ENCODE measurements around the gene STPG2.

Gene STPG2

DNA sequence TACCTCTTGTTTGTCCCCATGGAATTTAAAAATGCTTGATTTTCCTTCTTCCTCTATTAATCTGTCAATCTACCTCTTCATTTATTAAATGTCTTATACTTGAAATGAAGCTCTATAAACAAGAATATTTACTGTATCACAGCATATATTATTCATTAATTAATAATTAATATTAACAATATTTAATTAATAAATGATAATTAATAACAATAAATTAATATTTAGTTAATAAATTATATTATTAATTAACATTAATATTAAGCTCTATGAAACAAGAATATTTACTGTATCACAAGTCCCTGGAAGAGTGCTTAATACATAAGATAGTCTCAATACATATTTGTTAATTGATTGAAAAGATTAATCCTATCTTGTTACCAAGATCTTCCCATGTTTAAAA, 306.6 kb downstream of the STPG2 start:
- in situ Hi-C loops (cut with MboI; ENCODE audit: low sequenced_read_pairs), result no loop called here

- in situ Hi-C loops (cut with MboI; ENCODE audit: low sequenced_read_pairs), result no loop called here
Observed at GRCh38 chr4:97828646-97829045, 314.6 kb downstream of the STPG2 start.

DNA sequence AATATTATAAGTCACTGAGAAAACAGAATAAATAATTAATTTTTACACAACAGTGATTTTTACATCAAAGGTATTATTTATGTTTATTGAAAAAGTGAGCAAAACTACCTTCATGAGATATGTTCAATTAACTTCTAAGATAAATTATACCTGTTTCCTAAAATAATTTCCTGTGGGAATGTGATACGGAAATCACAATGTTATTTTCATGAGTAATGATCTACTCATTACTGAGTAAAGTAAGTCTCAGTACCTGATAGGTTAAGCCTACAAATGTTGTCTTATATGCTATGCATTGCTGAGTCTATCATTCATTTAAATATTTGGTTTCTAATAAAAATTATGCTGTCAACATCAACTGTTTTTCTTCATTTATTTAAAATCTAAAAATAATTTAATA, 324.0 kb downstream of the STPG2 start:
- in situ Hi-C loops (cut with MboI; ENCODE audit: low sequenced_read_pairs), result no loop called here

GRCh38 chr4:97812768-97813167, 330.5 kb downstream of the STPG2 start:
- in situ Hi-C loops (cut with MboI; ENCODE audit: low sequenced_read_pairs), result no loop called here

GRCh38 chr4:97786306-97786920, 356.9 kb downstream of the STPG2 start:
- in situ Hi-C loops (cut with MboI; ENCODE audit: low sequenced_read_pairs), result no loop called here

GRCh38 chr4:97778174-97778573, 365.1 kb downstream of the STPG2 start:
- in situ Hi-C loops (cut with MboI; ENCODE audit: low sequenced_read_pairs), result no loop called here

DNA sequence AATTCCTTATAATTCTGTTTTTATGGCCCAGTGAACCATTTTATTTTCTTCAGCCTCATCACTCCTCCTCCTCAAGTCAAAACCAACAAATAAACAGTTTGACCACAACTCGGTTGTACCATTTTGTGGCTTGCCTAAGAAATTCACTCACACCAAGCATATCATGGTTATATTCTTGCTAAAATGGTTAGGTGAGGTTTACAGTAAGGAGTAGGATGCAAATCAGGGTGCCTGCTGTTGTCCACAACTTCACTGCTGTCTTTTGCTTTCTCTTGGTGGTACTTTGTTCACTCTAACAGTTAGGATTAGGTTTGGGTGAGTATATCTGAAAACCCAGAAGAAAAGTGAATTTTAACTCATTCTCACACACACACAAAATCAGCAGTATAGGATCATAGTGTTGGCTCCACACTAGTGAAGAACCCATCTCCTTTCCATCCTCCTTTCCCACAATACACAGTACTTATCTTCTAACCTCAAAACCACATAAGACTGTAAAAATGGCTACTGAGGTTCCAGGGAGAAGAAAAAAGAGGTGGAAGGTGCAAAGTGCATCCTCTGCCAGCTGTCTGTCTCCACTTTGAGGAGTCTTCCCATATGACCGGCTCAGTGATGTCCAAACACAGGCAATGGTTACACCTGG, 368.8 kb downstream of the STPG2 start:
- in situ Hi-C loops (cut with MboI; ENCODE audit: low sequenced_read_pairs), result no loop called here

- in situ Hi-C loops (cut with MboI; ENCODE audit: low sequenced_read_pairs), result no loop called here
Observed at GRCh38 chr4:97770222-97770621, 373.1 kb downstream of the STPG2 start.

DNA sequence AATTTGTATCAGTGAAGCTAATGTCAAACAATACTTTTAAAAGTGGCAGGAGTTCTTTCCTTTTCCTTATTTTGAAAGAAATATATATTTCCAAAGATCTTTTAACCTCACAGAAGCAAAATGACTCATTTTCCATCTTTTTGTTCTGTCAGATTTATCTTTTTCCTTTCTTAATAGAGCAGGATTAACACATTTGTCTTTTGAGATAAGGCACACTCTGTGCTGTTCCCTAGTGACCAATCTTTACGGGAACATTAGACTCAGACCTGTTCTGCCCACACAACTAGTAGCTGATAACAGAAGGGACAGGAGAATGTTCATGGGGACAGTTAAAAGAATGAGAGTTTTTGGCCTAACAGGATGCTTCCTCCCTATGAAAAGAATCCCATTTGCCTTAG, 381.2 kb downstream of the STPG2 start:
- in situ Hi-C loops (cut with MboI; ENCODE audit: low sequenced_read_pairs), result no loop called here

- in situ Hi-C loops (cut with MboI; ENCODE audit: low sequenced_read_pairs), result no loop called here
Observed at GRCh38 chr4:97761445-97762114, 381.7 kb downstream of the STPG2 start.

DNA sequence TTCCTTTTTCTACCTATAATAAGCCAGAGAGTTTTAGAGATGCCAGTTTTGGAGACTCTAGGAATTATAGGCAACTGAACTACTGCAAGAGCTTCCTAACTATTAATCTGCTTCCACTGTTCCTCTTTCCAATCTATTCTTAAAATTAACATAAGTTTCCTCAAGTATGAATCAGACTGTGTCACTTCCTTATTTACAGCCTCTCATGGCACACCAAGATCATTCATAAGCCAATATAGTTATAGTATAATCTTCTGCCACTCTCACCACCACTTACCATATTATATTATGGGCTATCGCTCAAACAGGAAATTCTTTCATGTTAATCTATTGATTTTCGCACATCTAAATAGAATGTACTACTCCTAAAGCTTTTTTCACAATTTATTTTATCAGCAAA, 383.5 kb downstream of the STPG2 start:
- in situ Hi-C loops (cut with MboI; ENCODE audit: low sequenced_read_pairs), result no loop called here

DNA sequence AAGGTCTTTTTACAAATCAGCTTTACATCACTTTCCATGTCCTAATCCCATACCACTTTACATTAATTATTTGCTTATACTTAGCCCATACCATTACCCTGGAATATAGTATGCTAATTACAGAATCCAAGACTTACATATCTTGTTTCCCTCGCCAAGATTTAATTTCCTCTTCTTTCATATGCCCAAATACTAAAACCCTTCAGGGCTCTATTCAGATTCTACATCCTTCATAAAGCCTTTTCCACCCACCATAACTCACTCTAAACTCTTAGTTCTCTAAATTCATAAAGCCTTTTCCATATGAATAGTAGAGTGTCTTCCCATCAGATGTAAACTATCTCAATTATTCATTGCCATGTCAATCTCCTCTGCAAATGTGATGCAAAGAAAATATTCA, 390.7 kb downstream of the STPG2 start:
- in situ Hi-C loops (cut with MboI; ENCODE audit: low sequenced_read_pairs), result no loop called here

- in situ Hi-C loops (cut with MboI; ENCODE audit: low sequenced_read_pairs), result no loop called here
Observed at GRCh38 chr4:97747945-97748344, 395.3 kb downstream of the STPG2 start.

DNA sequence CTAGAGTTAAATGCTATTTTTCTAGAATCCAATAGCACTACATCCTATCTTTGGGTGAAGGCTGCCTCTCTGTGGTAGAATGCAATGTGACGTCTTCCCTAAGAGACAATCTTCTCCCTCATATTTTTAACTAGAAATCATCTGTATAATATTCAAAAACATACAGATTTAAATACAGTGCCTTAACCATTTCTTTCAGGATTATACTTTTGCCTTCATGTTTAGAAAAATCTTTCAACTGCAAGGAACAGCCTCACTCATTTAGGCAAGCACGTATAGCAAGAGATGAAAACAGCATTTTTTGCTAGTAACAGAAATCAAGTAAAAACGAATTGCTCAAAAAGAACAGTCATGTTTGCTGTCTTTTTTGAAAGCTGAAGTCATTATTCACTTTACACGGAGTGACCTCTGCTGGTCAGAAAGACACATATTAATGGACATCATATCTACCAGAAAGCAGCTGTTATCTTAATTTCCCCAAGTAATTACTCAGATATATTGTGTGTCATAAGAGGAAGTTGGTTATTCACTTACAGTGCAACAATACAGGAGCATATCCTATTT, 422.3 kb downstream of the STPG2 start:
- in situ Hi-C loops (cut with MboI; ENCODE audit: low sequenced_read_pairs), result no loop called here

DNA sequence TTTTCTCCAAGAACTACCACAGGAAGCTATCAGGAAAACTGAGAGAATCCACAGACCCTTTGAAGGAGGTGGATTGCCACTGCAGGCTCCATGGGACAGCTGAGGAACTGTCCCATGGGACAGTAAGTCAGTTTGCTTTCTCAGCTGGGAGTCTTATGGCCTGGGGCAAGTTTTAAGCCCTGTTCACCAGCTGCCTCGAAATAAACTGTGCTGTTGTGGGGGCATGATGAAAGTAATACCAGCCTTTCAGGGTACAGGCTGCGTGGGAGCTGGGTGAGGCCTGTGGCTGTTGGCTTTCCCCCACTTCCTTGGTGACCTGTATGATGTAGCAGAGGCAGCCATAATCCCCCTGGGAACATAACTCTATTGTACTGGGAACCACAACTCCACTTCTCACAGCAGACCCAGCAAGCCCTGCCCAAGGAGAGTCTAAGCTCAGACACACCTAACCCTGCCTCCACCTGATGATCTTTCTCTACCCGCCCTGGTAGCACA, 452.1 kb downstream of the STPG2 start:
- in situ Hi-C loops (cut with MboI; ENCODE audit: low sequenced_read_pairs), result no loop called here

GRCh38 chr4:97670703-97671269, 472.5 kb downstream of the STPG2 start:
- in situ Hi-C loops (cut with MboI; ENCODE audit: low sequenced_read_pairs), result no loop called here

DNA sequence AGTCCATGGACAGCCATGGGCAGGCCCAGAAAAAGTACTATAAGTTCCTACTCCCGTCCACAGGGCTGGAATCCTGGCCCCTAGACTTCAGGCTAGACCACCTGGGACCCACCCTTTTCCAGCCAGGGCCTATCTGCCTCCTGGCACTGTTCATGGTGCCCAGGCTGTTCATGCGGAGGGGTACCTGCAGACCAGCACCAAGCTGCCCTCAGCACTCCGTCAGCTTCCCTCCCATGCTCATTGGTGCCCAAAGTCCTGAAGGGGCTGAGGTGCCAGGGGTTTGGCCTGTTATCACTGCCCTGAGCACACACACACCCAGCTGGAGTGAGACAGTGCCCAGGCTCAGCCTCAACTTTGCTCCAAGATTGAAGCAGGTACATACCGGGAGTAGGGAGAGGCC, 477.7 kb downstream of the STPG2 start:
- in situ Hi-C loops (cut with MboI; ENCODE audit: low sequenced_read_pairs), result no loop called here

- in situ Hi-C loops (cut with MboI; ENCODE audit: low sequenced_read_pairs), result no loop called here
Observed at GRCh38 chr4:97664741-97665140, 478.5 kb downstream of the STPG2 start.

DNA sequence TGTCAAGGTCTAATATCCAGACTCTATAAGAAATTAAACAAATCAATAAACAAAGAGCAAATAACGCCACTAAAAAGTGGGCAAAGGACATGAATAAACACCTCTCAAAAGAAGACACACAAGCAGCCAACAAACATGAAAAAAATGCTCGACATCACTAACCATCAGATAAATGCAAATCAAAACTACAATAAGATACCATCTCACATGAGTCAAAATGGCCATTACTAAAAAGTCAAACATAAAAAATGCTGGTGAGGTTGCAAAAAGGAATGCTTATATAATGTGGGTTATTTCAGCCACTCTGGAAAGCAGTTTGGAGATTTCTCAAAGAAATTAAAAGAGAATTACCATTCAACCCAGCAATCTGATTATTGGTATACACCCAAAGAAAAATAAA, 481.1 kb downstream of the STPG2 start:
- in situ Hi-C loops (cut with MboI; ENCODE audit: low sequenced_read_pairs), result no loop called here

DNA sequence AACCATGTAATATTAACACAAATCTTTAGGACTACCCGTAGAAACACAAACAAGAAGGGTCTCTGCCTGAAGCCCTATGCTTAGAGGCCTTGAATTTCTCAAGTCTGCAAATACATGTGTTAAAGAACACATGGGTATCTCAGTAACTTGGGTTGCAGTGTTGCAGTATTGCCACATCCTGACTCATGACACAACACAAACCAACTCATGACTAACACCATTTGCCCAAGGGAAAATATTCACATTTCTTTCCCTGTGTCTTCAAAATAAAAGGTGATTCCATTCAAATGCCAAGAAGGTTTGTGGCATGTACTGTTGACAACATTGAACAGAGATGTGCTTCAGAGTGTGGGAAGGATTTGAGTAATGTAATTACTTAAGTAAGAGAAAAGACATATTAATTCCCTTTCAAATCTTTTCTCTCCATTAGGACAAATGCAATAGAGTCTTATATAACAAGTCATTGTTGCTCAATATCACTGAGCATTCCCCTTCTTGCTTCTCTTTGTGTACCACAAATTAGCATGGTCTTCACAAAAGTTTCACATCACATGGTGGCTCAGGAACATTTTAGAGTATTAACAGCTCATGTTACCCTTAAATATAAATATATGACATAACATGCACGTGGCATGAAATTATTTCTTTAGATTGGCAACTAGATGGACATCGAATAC, 487.1 kb downstream of the STPG2 start:
- in situ Hi-C loops (cut with MboI; ENCODE audit: low sequenced_read_pairs), result no loop called here

- in situ Hi-C loops (cut with MboI; ENCODE audit: low sequenced_read_pairs), result no loop called here
Observed at GRCh38 chr4:97653701-97654100, 489.6 kb downstream of the STPG2 start.
